HepG2 (cell line): ENCODE measurements around the gene DCP1B.

Source experiments
- ATRX ChIP-seq: sonication (generic); formaldehyde crosslinking; IDR thresholded peaks from 2 replicates; pipeline ENCODE4 v1.4.0; 2020; ENCODE audit warnings: missing genetic modification reagents, borderline replicate concordance
- HOMEZ ChIP-seq: IDR thresholded peaks from 2 replicates; pipeline ENCODE4 v1.6.1; 2016; ENCODE audit warnings: low read depth
- NR3C1 ChIP-seq: sonication (generic); formaldehyde crosslinking; IDR thresholded peaks from 2 replicates; pipeline ENCODE4 v1.4.0; 2020; ENCODE audit warnings: missing genetic modification reagents
- SNRNP70 ChIP-seq: fragments of 200-400 bp; formaldehyde crosslinking; IDR thresholded peaks from 2 replicates; pipeline ENCODE4 v1.6.1; 2017; ENCODE audit warnings: mild to moderate bottlenecking, low read depth, low read length, moderate library complexity
- SRF ChIP-seq: IDR thresholded peaks from 2 replicates; pipeline ENCODE4 v1.6.1; 2011; ENCODE audit warnings: mild to moderate bottlenecking, low read depth, low read length, moderate library complexity
- TAF1 ChIP-seq: sonication (generic); formaldehyde crosslinking; IDR thresholded peaks from 2 replicates; pipeline ENCODE4 v1.4.0; 2020; ENCODE audit warnings: missing genetic modification reagents
- ZNF512 ChIP-seq: sonication (generic); formaldehyde crosslinking; IDR thresholded peaks from 2 replicates; pipeline ENCODE4 v1.4.0; 2020; ENCODE audit warnings: mild to moderate bottlenecking, missing genetic modification reagents
- ZNF678 ChIP-seq: sonication (generic); formaldehyde crosslinking; IDR thresholded peaks from 2 replicates; pipeline ENCODE4 v1.4.0; 2020; ENCODE audit warnings: mild to moderate bottlenecking, missing genetic modification reagents

GRCh38 chr12:1932264-1932777 is 71.9 kb downstream of the DCP1B start:
- no peak for TF ChIP-seq NR3C1
- no peak for TF ChIP-seq HOMEZ (CRISPR knock-in tag)
- TF ChIP-seq SRF, result no peak
- no peak for TF ChIP-seq ZNF678
- no peak for TF ChIP-seq ATRX
- no peak for TF ChIP-seq SNRNP70
- TF ChIP-seq ZNF512 (CRISPR knock-in tag), result no peak
- TF ChIP-seq TAF1 (CRISPR knock-in tag), result no peak
